ENCODE data around the gene CIT. TPM values are rescaled to one million over a fixed set of nuclear protein-coding genes. Genes with fewer than 3 reads are reported as not detected.
"Not testable (repeated sequence)": the region's sequence is repeated elsewhere in the genome, so short reads cannot be mapped to it uniquely, and the experiment has no call there.

The CIT gene
- total and polyA plus RNA-seq, 9 of the 15 experiments (the other 6 are each of a cell fraction or from before 2014, with no cell fraction given) = 1.1 to 46.7 (median 21.3) TPM

DNA sequence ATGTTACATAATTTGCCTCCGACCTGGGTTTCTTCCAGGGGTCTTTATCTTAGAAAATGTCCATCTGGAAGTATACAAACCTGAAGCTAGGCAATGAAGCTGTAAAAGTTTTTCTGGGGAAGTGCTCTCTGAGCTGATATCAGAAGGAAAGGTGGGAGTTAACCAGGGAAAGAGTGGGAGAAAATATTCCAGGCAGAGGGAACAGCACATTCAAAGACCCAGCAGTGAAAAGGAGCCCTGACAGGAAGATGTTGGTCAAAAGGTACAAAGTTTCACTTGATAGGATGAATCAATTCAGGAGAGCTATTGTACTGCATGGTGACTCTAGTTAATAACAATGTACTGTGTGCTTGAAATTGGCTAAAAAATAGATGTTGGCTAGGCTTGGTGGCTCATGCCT, 17.8 kb upstream of the CIT start (continued):
- TF ChIP-seq GATAD2B (IDR thresholded peaks at IDR 0.05; ENCODE audit: borderline replicate concordance) (no peak), ZNF197 (CRISPR knock-in tag; IDR thresholded peaks at IDR 0.05; ENCODE audit: low read depth) (no peak), RBM17 (IDR thresholded peaks at IDR 0.05; ENCODE audit: borderline replicate concordance, low read depth, low read length) (no peak), HNRNPUL1 (IDR thresholded peaks at IDR 0.05; ENCODE audit: low read length) (no peak)

DNA sequence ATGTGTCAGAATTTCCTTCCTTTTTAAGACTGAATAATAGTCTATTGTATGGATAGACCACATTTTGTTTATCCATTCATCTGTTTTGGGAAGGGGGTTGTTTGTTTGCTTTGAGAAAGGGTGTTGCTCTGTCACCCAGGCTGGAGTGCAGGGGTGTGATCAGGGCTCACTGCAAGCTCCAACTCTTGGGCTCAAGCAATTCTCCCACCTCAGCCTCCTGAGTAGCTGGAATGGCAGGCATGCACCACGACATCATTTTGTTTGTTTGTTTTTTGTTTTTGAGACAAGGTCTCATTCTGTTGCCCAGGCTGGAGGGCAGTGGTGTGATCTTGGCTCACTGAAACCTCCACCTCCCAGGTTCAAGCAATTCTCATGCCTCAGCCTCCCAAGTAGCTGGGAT, 15.5 kb upstream of the CIT start:
- FAIRE-seq; BruUV-seq (replicated peaks); H3K9me1 ChIP-seq (ENCODE audit: control insufficient read depth, insufficient read depth, low read length); CTCF ChIA-PET (ENCODE audit: low intra/inter-chr PET ratio); H3K9ac ChIP-seq (ENCODE audit: insufficient read depth in 1 of 2, low read depth in 2 of 2, low read length in 2 of 2); H3K36me3 ChIP-seq (ENCODE audit: control insufficient read depth, insufficient read depth, low read length); POLR2A ChIA-PET; ATAC-seq; H3K79me2 ChIP-seq (ENCODE audit: control insufficient read depth, insufficient read depth, low read length); in situ Hi-C loops (cut with MboI); H3K27ac ChIP-seq (ENCODE audit: extremely low read depth, low read depth, low read length); H3K4me1 ChIP-seq (replicated peaks in 1 of 2; ENCODE audit: control insufficient read depth in 2 of 2, insufficient read depth in 2 of 2, low read length in 2 of 2); H2AFZ ChIP-seq (ENCODE audit: low read depth, low read length); H4K20me1 ChIP-seq (replicated peaks; ENCODE audit: control insufficient read depth, insufficient read depth, low read length); H3K9me3 ChIP-seq (replicated peaks; ENCODE audit: control insufficient read depth, insufficient read depth, low read depth, low read length); DNase-seq (ENCODE audit: extremely low read depth in 1 of 4, low spot score in 3 of 4); intact Hi-C loops (cut with micrococcal nuclease); H3K4me2 ChIP-seq (ENCODE audit: insufficient read depth, low read length); H3K4me3 ChIP-seq: not testable (repeated sequence)
- H3K27me3 ChIP-seq (ENCODE audit: control insufficient read depth in 2 of 2, insufficient read depth in 2 of 2, low read length in 2 of 2) = peaks cover 7 to 14% of the 10 kb centered on the region in 2 experiments; a peak in 4 of 5 replicates
- 0% methylated on average over 1 of the region's 1 CpG for WGBS (ENCODE audit: insufficient coverage, low coverage, missing lambda C conversion rate)

DNA sequence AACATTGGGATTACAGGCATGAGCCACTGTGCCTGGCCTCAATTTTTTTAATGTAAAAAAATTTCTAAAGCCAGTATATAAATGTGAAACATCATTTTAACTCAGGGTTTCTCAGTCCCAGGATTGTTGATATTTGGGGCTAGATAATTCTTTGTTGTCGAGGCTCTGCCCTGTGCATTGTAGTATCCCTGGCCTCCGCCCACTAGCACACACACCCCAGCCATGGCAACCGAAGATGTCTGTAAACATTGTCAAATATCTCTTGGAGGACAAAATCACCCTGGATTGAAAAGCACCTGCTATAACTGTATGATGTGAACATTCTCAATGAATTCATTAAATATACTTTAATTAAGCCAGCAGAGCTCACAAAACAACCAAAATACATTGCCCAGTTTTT, 8.4 kb upstream of the CIT start:
- FAIRE-seq (no peak), DNase-seq (ENCODE audit: extremely low read depth in 1 of 4, low spot score in 3 of 4) (no peak), ATAC-seq (no peak)
- H3K79me2 ChIP-seq (ENCODE audit: control insufficient read depth, insufficient read depth, low read length) = no peaks in the 10 kb centered on the region
- no peak overlapping the region for H3K4me3 ChIP-seq
- H3K9me1 ChIP-seq (ENCODE audit: control insufficient read depth, insufficient read depth, low read length) = no peaks in the 10 kb centered on the region
- no peak overlapping the region for H3K9ac ChIP-seq (ENCODE audit: insufficient read depth in 1 of 2, low read depth in 2 of 2, low read length in 2 of 2)
- no peak overlapping the region for H3K27ac ChIP-seq (ENCODE audit: extremely low read depth, low read depth, low read length)
- no peak overlapping the region for H2AFZ ChIP-seq (ENCODE audit: low read depth, low read length)
- H3K4me2 ChIP-seq (ENCODE audit: insufficient read depth, low read length) = no peak overlapping the region
- no peaks in the 10 kb centered on the region; a peak in 1 of 5 replicates for H3K27me3 ChIP-seq (ENCODE audit: control insufficient read depth in 2 of 2, insufficient read depth in 2 of 2, low read length in 2 of 2)
- TF ChIP-seq NBN (IDR thresholded peaks at IDR 0.05; ENCODE audit: low read depth) (no peak), HDAC3 (IDR thresholded peaks at IDR 0.05; ENCODE audit: borderline replicate concordance, partially characterized antibody) (no peak), RFX1 (IDR thresholded peaks at IDR 0.05) (peak; percentile 21; the same call in 1 of the 2 replicates)
- TF ChIP-seq, protein P1, sequence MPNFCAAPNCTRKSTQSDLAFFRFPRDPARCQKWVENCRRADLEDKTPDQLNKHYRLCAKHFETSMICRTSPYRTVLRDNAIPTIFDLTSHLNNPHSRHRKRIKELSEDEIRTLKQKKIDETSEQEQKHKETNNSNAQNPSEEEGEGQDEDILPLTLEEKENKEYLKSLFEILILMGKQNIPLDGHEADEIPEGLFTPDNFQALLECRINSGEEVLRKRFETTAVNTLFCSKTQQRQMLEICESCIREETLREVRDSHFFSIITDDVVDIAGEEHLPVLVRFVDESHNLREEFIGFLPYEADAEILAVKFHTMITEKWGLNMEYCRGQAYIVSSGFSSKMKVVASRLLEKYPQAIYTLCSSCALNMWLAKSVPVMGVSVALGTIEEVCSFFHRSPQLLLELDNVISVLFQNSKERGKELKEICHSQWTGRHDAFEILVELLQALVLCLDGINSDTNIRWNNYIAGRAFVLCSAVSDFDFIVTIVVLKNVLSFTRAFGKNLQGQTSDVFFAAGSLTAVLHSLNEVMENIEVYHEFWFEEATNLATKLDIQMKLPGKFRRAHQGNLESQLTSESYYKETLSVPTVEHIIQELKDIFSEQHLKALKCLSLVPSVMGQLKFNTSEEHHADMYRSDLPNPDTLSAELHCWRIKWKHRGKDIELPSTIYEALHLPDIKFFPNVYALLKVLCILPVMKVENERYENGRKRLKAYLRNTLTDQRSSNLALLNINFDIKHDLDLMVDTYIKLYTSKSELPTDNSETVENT (CRISPR knock-in tag; IDR thresholded peaks at IDR 0.05) = no peak
- WGBS (ENCODE audit: insufficient coverage, low coverage, missing lambda C conversion rate) = 18% methylated on average over 3 of the region's 3 CpGs
- H3K9me3 ChIP-seq (replicated peaks; ENCODE audit: control insufficient read depth, insufficient read depth, low read depth, low read length) = no peaks in the 10 kb centered on the region; the same call in 1 of the 2 replicates
- ChIA-PET POLR2A (interaction anchor here (1.1 kb wide), 1 partner anchor 10 kb away, joined by 4 read pairs; no protein-coding TSS in a partner anchor), CTCF (ENCODE audit: low intra/inter-chr PET ratio) (no interaction called here)
- no peaks in the 10 kb centered on the region for H3K4me1 ChIP-seq (replicated peaks in 1 of 2; ENCODE audit: control insufficient read depth in 2 of 2, insufficient read depth in 2 of 2, low read length in 2 of 2)
- H3K36me3 ChIP-seq (ENCODE audit: control insufficient read depth, insufficient read depth, low read length) = no peaks in the 10 kb centered on the region
- no peaks in the 10 kb centered on the region for H4K20me1 ChIP-seq (replicated peaks; ENCODE audit: control insufficient read depth, insufficient read depth, low read length)
- in situ Hi-C loops (cut with MboI) = no loop called here
- BruUV-seq (replicated peaks) = no TSS peak
- intact Hi-C loops (cut with micrococcal nuclease) = no loop called here

Data from K562 (cell line).